AG04450 (cell line): ENCODE measurements around the gene KRTAP12-4. TPM values are rescaled to one million over a fixed set of nuclear protein-coding genes. Genes with fewer than 3 reads are reported as not detected.

Experiments
- CTCF ChIA-PET: fragments of 300-600, 350-600 bp; formaldehyde crosslinking; extraction: SDS; loops from one replicate; lab custom pipeline; 2022; ENCODE audit warnings: antibody characterized with exemption, inconsistent platforms; lab: Charles Lee
- POLR2A ChIA-PET: fragments of 350-600 bp; formaldehyde crosslinking; extraction: SDS; loops from one replicate; lab custom pipeline; 2021; ENCODE audit warnings: antibody characterized with exemption, inconsistent platforms; lab: Yijun Ruan, JAX
- DNase-seq: peaks from one replicate; pipeline ENCODE4 v3.0.0-alpha.2; 2011; ENCODE audit warnings: low read depth, low spot score
- H3K27ac ChIP-seq: one replicate; pipeline ENCODE4 v1.5.1; 2012; ENCODE audit warnings: low read depth, low read length, control low read depth
- H3K27me3 ChIP-seq: one replicate; pipeline ENCODE4 v1.6.0; 2012; ENCODE audit warnings: low read length; ENCODE audit not compliant: control insufficient read depth, insufficient read depth
- H3K4me3 ChIP-seq: 2 replicates; pipeline ENCODE4 v1.5.1; 2011; ENCODE audit warnings: mild to moderate bottlenecking, low read depth, low read length, control low read depth
- H3K9me3 ChIP-seq: 2 replicates; pipeline ENCODE4 v1.5.1; 2012; ENCODE audit warnings: low read length; ENCODE audit not compliant: control insufficient read depth, insufficient read depth
- polyA plus RNA-seq: library from polyadenylated mRNA; depleted of rRNA; stranded (reverse); fragments of >200 nt; gene quantifications from 2 replicates; pipeline ENCODE4 v1.2.3, GENCODE V29; 2011
- TF ChIP-seq, protein P1 (sequence below): IDR thresholded peaks from 2 replicates; pipeline ENCODE4 v1.5.1; 2011; ENCODE audit warnings: low read depth, low read length, control low read depth, inconsistent platforms

KRTAP12-4 gene
- polyA plus RNA-seq, 1 experiment, result not detected

DNA sequence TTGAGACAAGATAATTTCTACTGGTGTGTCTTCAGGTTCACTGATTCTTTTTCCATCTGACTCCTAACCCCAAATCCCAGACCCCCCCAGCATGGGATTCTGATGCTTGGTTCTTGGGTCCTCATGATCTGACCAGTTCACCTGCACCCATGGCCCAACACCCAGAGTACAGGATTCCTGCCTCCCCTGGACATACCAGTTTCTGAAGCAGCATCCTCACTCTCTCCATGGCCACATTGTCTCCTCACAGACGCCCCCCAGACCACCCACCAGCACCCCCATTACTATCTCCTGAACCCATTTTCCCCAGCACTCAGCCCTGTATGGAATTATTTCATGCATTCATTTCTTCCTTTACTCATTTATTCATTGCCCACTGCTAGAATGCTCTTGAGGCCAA lies 2.4 kb upstream of the KRTAP12-4 start:
- DNase-seq, result no peak
- TF ChIP-seq, protein P1, sequence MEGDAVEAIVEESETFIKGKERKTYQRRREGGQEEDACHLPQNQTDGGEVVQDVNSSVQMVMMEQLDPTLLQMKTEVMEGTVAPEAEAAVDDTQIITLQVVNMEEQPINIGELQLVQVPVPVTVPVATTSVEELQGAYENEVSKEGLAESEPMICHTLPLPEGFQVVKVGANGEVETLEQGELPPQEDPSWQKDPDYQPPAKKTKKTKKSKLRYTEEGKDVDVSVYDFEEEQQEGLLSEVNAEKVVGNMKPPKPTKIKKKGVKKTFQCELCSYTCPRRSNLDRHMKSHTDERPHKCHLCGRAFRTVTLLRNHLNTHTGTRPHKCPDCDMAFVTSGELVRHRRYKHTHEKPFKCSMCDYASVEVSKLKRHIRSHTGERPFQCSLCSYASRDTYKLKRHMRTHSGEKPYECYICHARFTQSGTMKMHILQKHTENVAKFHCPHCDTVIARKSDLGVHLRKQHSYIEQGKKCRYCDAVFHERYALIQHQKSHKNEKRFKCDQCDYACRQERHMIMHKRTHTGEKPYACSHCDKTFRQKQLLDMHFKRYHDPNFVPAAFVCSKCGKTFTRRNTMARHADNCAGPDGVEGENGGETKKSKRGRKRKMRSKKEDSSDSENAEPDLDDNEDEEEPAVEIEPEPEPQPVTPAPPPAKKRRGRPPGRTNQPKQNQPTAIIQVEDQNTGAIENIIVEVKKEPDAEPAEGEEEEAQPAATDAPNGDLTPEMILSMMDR, result no peak
- Histone ChIP-seq H3K27ac (no peak overlapping the region), H3K9me3 (peaks cover 16% of the 10 kb centered on the region; the same call in 1 of the 2 replicates), H3K27me3 (no peaks in the 10 kb centered on the region), H3K4me3 (no peak overlapping the region)
- CTCF ChIA-PET, result no interaction called here
- POLR2A ChIA-PET, result no interaction called here

DNA sequence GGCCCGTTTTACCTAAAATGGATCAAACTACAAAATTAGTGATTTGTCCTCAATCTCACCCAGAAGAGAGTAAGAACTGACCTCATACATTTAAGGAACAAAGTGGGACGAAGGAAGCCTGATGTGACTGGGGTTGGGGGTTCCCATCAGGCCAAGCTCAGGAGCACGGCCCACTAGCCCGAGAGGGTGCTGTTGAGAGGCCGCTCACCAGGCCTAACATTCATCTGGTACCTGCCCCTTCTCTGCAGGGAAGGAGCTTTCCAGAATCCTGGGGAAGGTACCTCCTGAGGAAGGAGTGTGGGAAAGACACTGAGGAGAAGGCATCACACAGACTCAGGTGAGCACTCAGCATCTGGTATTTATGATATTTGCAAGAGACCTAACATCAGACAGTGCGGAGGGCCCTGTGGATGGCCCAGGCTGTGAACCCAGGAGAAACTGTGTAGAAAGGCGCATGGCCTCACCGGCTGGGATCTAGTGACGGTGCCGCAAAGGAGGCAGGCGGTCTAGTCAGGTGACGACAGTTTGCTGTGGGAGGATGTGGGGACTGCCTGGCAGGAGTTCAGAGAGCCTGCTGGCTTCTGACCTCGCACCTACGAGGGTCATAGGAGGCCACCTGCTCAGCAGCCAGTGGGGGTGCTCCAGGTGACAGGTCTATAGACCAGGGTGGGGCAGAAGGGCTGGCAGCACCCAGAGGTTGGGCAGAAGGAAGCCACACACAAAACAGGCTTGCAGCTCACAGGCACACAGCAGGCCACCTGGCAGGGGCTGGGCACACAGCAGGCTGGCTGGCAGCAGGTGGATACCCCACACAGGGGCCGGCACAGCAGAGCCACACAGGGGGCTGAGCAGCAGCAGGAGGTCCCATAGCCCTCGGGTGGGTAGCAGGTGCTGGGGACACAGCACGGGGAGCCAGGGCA lies 543 bp downstream of the KRTAP12-4 start:
- Histone ChIP-seq H3K27me3 (no peaks in the 10 kb centered on the region), H3K27ac (no peak overlapping the region), H3K4me3 (no peak overlapping the region), H3K9me3 (peaks cover 38% of the 10 kb centered on the region)
- no peak for DNase-seq
- TF ChIP-seq, protein P1, result no peak
- POLR2A ChIA-PET, result no interaction called here
- CTCF ChIA-PET, result no interaction called here

DNA sequence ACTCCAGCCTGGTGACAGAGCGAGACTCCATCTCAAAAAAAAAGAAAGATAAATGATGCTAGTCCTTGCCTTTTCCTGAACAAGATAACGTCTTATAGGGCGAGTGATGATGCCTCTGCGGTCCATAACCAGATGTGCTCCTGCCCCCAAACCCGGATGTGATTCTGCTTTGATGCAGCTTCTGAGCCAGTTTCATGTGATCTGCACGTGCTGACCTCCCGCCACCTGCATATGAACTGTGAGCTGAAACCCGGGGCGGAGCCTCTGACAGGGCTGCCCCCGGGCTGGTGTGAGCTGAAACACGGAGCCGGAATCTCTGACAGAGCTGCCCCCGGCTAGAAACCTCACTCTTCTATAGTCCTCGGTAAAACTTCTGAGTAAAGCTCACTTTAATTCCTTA lies 1.3 kb downstream of the KRTAP12-4 start:
- CTCF ChIA-PET, result no interaction called here
- Histone ChIP-seq H3K27me3 (no peaks in the 10 kb centered on the region), H3K9me3 (peaks cover 44% of the 10 kb centered on the region), H3K27ac (no peak overlapping the region), H3K4me3 (no peak overlapping the region)
- POLR2A ChIA-PET, result no interaction called here
- TF ChIP-seq, protein P1, result no peak
- no peak for DNase-seq

DNA sequence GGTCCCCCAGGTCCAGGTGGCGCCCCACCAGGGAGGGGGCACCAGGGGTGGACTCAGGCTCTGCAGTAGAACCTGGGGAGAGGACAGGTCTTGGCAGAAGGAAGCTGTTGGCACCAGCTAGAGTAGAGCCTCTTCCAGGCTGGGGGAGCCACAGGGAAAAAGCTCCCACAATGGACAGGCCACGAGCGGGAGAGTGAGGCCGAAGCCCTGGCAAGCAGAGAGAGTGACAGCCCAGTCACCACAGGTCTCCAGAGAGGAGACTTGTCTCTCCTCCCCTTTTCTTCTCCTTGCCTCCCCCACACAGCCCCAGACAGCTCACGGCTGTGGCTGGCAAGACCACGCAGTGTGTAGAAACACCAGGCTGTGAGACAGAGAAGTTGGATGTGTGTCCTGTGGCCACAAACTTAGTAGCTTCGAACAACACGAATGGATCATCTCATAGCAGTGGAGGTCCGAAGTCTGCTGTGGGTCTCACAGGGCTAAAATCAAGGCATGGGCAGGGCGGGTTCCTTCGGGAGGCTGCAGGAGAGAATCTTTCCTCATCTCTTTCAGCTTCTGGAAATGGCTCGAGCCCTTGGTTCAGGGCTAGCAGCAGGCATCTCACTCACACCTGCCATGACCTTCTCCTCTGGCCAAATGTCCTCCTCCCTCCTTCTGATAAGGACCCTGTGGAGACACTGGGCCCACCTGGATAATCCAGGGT lies 3.3 kb downstream of the KRTAP12-4 start:
- no peaks in the 10 kb centered on the region for H3K27me3 ChIP-seq
- ChIA-PET CTCF (no interaction called here), POLR2A (no interaction called here)

More for the DNA sequence above, 3.3 kb downstream of the KRTAP12-4 start:
- no peak for DNase-seq
- Histone ChIP-seq H3K9me3 (peaks cover 55% of the 10 kb centered on the region), H3K4me3 (no peak overlapping the region), H3K27ac (no peak overlapping the region)
- TF ChIP-seq, protein P1, result no peak
